MM.1S (cell line): Measurements from ENCODE around the gene DYNC1H1.

ENCODE experiments used
- EZH2 ChIP-seq: fragments of 300-600 bp; sonication (generic); optimal IDR thresholded peaks from 2 replicates; pipeline ENCODE3; 2017; ENCODE audit warnings: low read depth, mild to moderate bottlenecking, antibody characterized with exemption, low read length, mixed read lengths
- TF ChIP-seq, protein P1 (sequence below): fragments of 300-600 bp; sonication (generic); IDR thresholded peaks from 2 replicates; pipeline ENCODE4 v1.5.1; 2016; ENCODE audit warnings: antibody characterized with exemption, low read length, mixed read lengths

DNA sequence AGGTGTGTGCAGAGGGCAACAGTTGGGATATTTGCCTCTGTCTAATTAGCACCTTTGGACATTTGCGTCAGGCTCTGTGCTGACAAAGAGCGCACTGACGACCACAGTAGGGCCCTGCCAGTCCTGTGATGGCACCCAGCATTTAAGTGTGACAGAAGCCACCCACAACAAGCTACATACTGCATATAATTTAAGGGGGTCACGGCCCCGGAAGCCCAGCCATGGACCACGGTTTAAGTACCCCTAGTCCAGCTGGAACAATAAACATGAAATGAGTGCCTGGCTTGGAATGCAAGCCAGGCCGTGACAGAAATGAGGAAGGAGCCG lies 16.8 kb upstream of the DYNC1H1 start:
- TF ChIP-seq, protein P1, sequence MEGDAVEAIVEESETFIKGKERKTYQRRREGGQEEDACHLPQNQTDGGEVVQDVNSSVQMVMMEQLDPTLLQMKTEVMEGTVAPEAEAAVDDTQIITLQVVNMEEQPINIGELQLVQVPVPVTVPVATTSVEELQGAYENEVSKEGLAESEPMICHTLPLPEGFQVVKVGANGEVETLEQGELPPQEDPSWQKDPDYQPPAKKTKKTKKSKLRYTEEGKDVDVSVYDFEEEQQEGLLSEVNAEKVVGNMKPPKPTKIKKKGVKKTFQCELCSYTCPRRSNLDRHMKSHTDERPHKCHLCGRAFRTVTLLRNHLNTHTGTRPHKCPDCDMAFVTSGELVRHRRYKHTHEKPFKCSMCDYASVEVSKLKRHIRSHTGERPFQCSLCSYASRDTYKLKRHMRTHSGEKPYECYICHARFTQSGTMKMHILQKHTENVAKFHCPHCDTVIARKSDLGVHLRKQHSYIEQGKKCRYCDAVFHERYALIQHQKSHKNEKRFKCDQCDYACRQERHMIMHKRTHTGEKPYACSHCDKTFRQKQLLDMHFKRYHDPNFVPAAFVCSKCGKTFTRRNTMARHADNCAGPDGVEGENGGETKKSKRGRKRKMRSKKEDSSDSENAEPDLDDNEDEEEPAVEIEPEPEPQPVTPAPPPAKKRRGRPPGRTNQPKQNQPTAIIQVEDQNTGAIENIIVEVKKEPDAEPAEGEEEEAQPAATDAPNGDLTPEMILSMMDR = no peak
- no peak for TF ChIP-seq EZH2
